ENCODE data around the gene MRPS2. TPM values are rescaled to one million over a fixed set of nuclear protein-coding genes. Genes with fewer than 3 reads are reported as not detected.

MRPS2 gene
- total RNA-seq, 4 donors from 2014 or later = 21.4 to 37.6 (median 25.6) TPM

GRCh38 chr9:135516132-135516860, 15.8 kb downstream of the MRPS2 start:
- TF ChIP-seq POLR2A (IDR thresholded peaks at IDR 0.05) (no peak), POLR2AphosphoS5 (IDR thresholded peaks at IDR 0.05) (no peak), EP300 (IDR thresholded peaks at IDR 0.05) (no peak)
- TF ChIP-seq, protein P1, sequence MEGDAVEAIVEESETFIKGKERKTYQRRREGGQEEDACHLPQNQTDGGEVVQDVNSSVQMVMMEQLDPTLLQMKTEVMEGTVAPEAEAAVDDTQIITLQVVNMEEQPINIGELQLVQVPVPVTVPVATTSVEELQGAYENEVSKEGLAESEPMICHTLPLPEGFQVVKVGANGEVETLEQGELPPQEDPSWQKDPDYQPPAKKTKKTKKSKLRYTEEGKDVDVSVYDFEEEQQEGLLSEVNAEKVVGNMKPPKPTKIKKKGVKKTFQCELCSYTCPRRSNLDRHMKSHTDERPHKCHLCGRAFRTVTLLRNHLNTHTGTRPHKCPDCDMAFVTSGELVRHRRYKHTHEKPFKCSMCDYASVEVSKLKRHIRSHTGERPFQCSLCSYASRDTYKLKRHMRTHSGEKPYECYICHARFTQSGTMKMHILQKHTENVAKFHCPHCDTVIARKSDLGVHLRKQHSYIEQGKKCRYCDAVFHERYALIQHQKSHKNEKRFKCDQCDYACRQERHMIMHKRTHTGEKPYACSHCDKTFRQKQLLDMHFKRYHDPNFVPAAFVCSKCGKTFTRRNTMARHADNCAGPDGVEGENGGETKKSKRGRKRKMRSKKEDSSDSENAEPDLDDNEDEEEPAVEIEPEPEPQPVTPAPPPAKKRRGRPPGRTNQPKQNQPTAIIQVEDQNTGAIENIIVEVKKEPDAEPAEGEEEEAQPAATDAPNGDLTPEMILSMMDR (IDR thresholded peaks at IDR 0.05) = no peak
- no peaks in the 10 kb centered on the region for H3K4me1 ChIP-seq
- no peak overlapping the region for H3K27ac ChIP-seq
- H3K4me3 ChIP-seq = no peak overlapping the region
- 55 to 88% methylated on average over 3 to 6 of the region's 25 CpGs for WGBS, 2 donors (ENCODE audit: low coverage in 1 of 2)
- H3K27me3 ChIP-seq = peaks cover 39% of the 10 kb centered on the region
- no peaks in the 10 kb centered on the region for H3K36me3 ChIP-seq
- no peak for ATAC-seq
- no peaks in the 10 kb centered on the region for H3K9me3 ChIP-seq

DNA sequence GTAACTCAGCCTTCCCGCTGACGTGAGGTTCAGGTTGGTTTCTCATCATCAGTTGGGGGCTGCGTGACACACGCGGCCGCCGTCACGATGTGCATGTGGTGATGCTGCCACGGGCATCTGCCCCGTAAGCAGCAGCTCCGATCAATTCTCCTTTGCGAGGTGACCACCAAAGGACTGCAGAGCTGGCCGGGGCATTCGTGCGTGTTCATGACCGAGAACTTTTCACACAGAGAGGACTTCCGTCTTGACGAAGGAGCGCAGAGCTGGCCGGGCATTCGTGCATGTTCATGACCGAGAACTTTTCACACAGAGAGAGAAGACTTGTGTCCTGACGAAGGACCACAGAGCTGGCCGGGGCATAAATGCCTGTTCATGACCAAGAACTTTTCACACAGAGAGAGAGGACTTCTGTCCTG, 16.9 kb downstream of the MRPS2 start:
- no peak for ATAC-seq
- no peaks in the 10 kb centered on the region for H3K9me3 ChIP-seq

DNA sequence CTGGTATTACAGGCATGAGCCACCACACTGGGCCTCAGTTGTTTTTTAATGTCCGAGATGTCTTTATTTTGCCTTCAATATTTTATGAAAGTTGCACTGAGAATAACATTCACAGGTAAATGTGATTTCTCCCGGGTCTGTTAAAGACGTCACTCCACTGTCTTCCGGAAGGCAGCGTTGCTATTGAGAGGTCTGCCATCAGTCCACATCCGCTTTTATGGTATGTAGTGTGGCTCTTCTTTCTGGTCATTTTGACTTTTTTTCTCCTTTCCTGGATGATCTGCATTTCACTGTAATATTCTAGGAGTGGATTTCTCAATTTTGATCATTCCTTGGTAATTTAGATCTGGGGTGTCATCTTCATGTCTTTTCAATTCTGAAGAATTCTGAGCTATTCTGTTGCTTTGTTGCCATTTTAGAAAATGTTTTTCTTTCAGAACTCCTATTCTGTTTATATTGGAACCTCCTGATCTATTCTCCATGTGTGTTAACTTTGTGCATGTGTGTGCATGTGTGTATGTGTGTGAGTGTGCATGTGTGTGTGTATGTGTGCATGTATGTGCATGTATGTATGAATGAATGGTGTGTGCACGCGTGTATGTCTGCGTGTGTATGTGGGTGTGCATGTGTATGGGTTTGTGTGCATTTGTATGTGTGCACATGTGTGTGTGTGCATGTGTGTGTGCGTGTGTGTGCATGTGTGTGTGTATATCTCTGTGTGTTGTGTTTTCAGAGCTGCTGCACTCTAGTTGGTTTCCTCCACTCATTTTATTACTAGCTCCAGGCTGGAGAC, 18.9 kb downstream of the MRPS2 start:
- Histone ChIP-seq H3K4me3 (no peak overlapping the region), H3K9me3 (no peaks in the 10 kb centered on the region), H3K4me1 (no peaks in the 10 kb centered on the region), H3K27me3 (peaks cover 70% of the 10 kb centered on the region), H3K27ac (no peak overlapping the region), H3K36me3 (no peaks in the 10 kb centered on the region)
- 93 to 95% methylated on average over 10 of the region's 10 CpGs for WGBS, 2 donors (ENCODE audit: low coverage in 1 of 2)
- ATAC-seq = no peak
- TF ChIP-seq POLR2AphosphoS5 (IDR thresholded peaks at IDR 0.05) = no peak
- TF ChIP-seq EP300 (IDR thresholded peaks at IDR 0.05) = no peak
- TF ChIP-seq POLR2A (IDR thresholded peaks at IDR 0.05) = no peak
- TF ChIP-seq, protein P1 (IDR thresholded peaks at IDR 0.05) = no peak

More for the DNA sequence above, 16.9 kb downstream of the MRPS2 start:
- H3K4me1 ChIP-seq = no peaks in the 10 kb centered on the region
- peaks cover 50% of the 10 kb centered on the region for H3K27me3 ChIP-seq
- no peak overlapping the region for H3K4me3 ChIP-seq
- no peaks in the 10 kb centered on the region for H3K36me3 ChIP-seq
- 92 to 100% methylated on average over 1 to 24 of the region's 24 CpGs for WGBS, 2 donors (ENCODE audit: low coverage in 1 of 2)
- H3K27ac ChIP-seq = no peak overlapping the region
- no peak for TF ChIP-seq POLR2A (IDR thresholded peaks at IDR 0.05)
- TF ChIP-seq EP300 (IDR thresholded peaks at IDR 0.05) = no peak
- TF ChIP-seq, protein P1 (IDR thresholded peaks at IDR 0.05) = no peak
- no peak for TF ChIP-seq POLR2AphosphoS5 (IDR thresholded peaks at IDR 0.05)

DNA sequence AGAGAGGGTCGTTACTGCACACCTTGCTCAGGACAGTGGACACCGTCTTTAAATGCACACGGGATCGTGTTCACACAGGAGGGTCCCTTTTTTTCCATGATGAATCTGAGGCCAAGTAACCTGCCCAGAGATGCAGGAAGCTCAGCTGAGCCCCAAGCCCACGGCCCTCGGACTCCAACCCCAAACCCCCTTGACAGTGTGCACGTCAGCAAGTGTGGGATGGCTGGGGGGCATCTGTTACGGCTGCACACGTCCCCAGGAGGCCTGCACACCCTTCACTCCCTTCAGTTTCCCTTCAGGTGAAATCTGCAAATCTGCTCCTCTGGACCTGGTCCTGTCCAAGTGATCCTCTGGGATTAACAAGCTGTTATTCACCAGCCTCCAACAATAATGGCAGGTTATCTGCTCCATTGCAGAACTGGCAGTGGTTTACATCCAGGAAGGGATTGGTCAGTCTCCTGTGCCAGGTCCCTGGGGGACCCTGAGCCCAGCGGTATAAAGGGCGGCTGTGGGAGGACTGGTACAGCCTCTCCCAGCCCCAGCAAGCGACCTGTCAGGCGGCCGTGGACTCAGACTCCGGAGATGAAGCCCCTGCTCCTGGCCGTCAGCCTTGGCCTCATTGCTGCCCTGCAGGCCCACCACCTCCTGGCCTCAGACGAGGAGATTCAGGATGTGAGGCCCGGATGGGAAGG, 20.6 kb downstream of the MRPS2 start, which contains the start of gene LCN1:
Gene LCN1 (plus strand): TSS at position 525 of the 692 bp plus-strand sequence. CDS start 58 bp downstream, at position 583.
- H3K4me3 ChIP-seq = no peak within 1 kb of the TSS
- WGBS, 2 donors (ENCODE audit: low coverage in 1 of 2) = 73% methylated on average over 3 of the region's 18 CpGs; no CpG with 5 or more reads in 1 of the 2 donors
- no peak within 1 kb of the TSS for H3K27ac ChIP-seq
- no peaks in the 10 kb centered on the region for H3K36me3 ChIP-seq
- no peak for ATAC-seq
- no peaks in the 10 kb centered on the region for H3K9me3 ChIP-seq
- TF ChIP-seq POLR2AphosphoS5 (IDR thresholded peaks at IDR 0.05) (no peak), POLR2A (IDR thresholded peaks at IDR 0.05) (no peak), EP300 (IDR thresholded peaks at IDR 0.05) (no peak)
- TF ChIP-seq, protein P1 (IDR thresholded peaks at IDR 0.05) = no peak
- no peaks in the 10 kb centered on the region for H3K4me1 ChIP-seq
- peaks cover 73% of the 10 kb centered on the region for H3K27me3 ChIP-seq

Measured in gastroesophageal sphincter (tissue), 4 donors.